ES-I3 (cell line): Measurements from ENCODE around the gene GTPBP6.
A peak's percentile ranks its signal among the peaks of the same experiment; 100 is the strongest.

Source experiments
- H3K36me3 ChIP-seq: 2 replicates; pipeline ENCODE4 v1.6.1; 2013; ENCODE audit warnings: mild to moderate bottlenecking, low read length, control low read depth, moderate library complexity; ENCODE audit not compliant: insufficient read depth
- H3K4me1 ChIP-seq: 2 replicates; pipeline ENCODE4 v1.6.1; 2013; ENCODE audit warnings: mild to moderate bottlenecking, control low read depth, low read length; ENCODE audit not compliant: insufficient read depth
- H3K9ac ChIP-seq: 2 replicates; pipeline ENCODE4 v1.6.1; 2013; ENCODE audit warnings: low read depth, mild to moderate bottlenecking, low read length, moderate library complexity
- H3K9me3 ChIP-seq: 2 replicates; pipeline ENCODE4 v1.6.1; 2013; ENCODE audit warnings: mild to moderate bottlenecking, low read length, moderate library complexity; ENCODE audit not compliant: control insufficient read depth, insufficient read depth

Gene GTPBP6, protein sequence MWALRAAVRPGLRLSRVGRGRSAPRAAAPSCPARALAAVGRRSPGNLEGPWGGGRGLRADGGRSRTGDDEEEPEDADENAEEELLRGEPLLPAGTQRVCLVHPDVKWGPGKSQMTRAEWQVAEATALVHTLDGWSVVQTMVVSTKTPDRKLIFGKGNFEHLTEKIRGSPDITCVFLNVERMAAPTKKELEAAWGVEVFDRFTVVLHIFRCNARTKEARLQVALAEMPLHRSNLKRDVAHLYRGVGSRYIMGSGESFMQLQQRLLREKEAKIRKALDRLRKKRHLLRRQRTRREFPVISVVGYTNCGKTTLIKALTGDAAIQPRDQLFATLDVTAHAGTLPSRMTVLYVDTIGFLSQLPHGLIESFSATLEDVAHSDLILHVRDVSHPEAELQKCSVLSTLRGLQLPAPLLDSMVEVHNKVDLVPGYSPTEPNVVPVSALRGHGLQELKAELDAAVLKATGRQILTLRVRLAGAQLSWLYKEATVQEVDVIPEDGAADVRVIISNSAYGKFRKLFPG

DNA sequence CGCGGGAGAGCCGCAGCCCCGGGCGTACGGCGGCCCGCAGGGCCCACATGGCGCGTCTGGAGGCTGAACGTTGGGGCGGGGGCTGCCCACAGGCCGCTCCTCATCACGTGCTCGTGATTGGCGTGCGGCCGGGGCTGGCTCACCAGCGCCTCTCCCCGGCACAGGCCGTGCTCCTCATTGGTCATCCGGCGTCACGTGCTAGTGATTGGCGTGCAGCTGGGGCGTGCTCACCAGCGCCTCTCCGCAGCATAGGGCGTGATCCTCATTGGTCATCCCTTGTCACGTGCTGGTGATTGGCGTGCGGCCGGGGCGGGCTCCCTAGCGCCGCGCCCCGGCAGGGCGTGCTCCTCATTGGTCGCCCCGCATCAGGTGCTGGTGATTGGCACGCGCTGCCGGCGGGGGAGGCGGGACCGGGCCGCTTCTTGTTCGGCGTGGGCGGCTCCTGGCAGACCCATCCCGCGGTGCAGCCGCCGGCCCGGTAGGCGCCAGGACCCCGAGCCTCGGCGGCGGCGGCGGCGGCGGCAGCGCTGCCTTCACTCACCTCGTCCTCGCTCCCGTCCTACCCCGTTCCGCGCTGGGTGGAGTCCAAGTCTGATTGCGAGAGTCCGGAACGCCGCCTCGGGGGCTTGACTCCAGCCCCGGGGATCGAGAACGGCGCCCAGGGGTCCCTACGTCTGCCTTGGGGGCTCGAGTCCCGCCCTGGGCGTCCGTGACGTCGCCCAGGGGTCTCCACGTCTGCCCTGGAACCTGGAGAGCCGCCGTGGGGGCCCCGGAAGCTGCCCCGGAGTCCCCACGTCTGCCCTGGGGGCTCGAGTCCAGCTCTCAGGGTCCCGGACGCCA is at the start of gene GTPBP6:
Gene GTPBP6 (minus strand): TSS at position 58 of the 840 bp plus-strand sequence. CDS start 9 bp downstream, at position 49.
- no peaks in the 10 kb centered on the region for H3K36me3 ChIP-seq
- no peaks in the 10 kb centered on the region; the same call in 1 of the 2 replicates for H3K4me1 ChIP-seq
- H3K9me3 ChIP-seq = no peaks in the 10 kb centered on the region
- H3K9ac ChIP-seq = peak within 1 kb of the TSS; percentile 93

DNA sequence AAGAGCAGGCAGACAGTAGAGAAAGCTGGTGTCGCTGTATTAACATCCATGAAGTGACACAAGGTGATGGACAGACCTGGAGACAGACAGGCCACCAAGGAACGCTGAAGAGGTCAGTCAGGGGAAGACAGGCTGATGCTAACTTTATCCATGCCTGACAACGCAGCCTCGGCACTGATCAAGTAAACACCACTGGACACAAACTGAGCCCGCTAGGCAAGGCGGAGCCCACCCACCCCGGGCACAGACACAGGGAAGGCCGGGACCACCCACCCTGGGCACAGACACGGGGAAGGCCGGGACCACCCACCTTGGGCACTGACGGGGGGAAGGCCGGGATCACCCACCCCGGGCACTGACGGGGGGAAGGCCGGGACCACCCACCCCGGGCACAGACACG is 49.3 kb upstream of the GTPBP6 start:
- Histone ChIP-seq H3K9me3 (no peaks in the 10 kb centered on the region), H3K36me3 (no peaks in the 10 kb centered on the region), H3K4me1 (peaks cover 10% of the 10 kb centered on the region), H3K9ac (no peak overlapping the region)

DNA sequence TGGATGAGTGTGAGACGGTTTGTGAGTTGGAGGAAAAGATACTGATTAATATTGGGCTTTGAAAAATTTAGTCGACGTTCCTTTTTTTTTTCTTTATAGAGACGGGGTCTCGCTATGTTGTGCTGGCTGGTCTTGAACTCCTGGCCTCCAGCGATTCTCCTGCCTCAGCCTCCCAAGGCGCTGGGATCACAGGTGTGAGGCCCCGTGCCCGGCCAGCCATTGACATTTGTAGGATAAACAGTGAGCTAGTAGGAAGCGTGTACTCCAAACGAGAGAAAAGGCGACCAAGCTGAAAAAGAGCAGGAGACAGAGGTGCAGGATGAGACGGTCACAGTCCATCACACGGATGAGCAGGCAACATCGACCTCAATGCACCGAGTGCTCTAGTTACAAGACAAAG is 48.8 kb upstream of the GTPBP6 start:
- Histone ChIP-seq H3K4me1 (peaks cover 10% of the 10 kb centered on the region), H3K9ac (no peak overlapping the region)

DNA sequence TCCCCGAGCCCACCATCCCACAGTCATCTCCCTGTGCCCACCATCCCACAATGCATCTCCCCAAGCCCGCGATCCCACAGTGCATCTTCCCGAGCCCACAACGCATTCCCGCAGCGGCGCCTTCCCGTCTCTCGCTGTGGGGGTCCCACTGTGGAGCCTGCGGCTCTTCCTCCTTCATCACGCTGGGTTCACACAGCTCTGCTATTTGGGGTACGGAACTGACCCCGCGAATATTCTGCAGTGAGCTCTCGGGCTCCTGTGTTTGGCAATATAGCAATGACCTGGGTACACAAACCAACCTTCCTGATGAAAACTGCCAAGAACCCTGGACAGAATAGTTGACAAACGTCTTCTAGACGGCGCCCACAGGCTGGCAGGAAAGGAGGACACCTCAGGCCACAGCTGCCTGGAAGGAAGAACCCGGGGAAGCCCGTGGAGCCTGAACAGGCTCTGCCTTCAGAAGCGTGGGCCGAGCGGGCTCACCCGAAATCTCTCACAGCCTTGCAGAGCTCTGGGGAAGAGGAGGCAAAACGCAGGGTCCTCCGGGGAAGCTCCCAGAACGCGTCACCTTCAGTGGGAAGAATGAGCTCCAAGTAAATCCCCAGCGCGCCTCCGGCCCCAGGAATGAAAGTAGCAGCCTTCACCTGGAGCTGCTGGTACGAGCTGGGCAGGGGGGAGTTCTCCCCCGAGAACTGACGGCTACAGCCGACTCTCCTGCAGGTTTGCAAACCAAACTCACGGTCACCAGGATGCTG is 45.2 kb upstream of the GTPBP6 start:
- Histone ChIP-seq H3K36me3 (peaks cover 4% of the 10 kb centered on the region), H3K9ac (no peak overlapping the region), H3K4me1 (no peaks in the 10 kb centered on the region), H3K9me3 (peaks cover 9% of the 10 kb centered on the region)

More for the DNA sequence above, 48.8 kb upstream of the GTPBP6 start:
- Histone ChIP-seq H3K9me3 (no peaks in the 10 kb centered on the region), H3K36me3 (no peaks in the 10 kb centered on the region)

DNA sequence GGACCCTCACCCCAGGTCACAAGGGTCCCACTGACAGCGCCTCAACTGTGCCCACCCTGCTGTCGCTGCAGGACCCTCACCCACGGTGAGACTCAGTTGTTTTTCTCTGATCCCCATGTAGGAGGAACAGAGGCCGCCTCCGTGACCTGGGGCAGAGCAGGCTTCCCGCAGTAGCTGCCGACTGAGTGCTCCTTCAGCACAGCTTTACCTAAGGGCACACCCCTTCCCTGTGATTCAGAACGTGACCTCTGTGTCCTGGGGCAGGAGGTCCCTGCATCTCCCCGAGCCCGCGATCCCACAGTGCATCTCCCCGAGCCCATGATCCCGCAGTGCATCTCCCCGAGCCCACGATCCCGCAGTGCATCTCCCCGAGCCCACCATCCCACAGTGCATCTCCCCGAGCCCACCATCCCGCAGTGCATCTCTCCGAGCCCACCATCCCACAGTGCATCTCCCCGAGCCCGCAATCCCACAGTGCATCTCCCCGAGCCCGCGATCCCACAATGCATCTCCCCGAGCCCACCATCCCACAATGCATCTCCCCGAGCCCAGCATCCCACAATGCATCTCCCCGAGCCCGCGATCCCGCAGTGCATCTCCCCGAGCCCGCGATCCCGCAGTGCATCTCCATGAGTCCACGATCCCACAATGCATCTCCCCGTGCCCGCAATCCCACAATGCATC is 44.5 kb upstream of the GTPBP6 start:
- H3K36me3 ChIP-seq = peaks cover 4% of the 10 kb centered on the region
- no peak overlapping the region for H3K9ac ChIP-seq
- no peaks in the 10 kb centered on the region; the same call in 1 of the 2 replicates for H3K4me1 ChIP-seq
- H3K9me3 ChIP-seq = peaks cover 9% of the 10 kb centered on the region

DNA sequence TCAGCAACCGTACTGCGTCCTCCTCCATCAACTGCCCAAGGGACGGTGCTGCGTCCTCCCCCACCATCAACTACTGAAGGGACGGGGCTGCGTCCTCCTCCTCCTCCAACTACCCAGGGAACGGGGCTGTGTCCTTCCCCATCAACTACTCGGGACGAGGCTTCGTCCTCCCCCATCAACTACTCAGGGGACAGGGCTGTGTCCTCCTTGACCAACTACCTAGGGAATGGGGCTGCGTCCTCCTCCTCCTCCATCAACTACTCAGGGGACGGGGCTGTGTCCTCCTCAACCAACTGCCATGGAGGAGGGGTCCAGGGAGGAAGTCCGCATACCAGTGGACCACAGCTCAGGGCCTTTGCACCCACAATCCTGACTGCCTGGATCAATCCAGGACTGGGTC is 43.8 kb upstream of the GTPBP6 start:
- Histone ChIP-seq H3K36me3 (peaks cover 4% of the 10 kb centered on the region), H3K9me3 (peaks cover 9% of the 10 kb centered on the region)

DNA sequence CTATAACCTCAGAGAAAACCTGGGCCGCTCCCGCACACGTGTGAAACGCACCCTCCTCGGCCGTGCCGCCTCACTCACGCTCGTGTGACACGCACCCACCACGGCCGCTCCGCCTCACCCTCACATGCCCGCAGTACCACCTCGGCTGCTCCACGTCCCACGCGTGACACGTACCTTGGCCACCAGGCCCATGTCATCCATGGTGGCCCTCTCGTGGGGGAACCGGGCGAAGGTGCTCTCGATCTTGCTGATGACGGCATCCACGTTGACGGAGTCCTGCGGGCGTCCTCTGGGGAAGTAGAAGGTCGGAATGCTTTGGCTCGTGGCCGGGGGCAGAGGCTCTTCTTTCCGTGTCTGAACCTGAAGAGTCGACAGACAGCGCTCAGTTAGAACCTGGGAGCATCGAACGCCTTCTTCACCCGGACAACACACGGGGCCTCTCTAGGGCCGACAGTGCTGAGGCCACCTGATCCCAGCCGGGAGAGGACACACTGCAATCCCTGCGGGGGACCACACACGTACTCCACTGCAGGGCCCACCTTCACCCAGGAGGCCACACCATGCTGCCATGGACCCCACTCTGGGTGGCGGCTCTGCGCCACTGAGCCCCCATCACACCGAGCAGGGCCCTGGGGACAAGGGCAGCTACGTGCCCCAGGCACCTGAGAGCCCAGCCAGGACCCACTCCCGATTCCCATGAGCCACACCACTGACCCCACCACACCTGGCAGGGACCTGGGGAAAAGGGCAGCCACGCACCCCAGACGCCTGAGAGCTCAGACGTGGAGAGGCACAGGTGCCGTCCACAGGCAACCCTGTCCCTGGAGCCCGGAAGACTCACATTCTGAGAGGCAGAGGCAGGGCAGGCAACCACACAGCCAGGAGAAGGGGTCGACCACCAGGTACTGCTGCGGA is 42.9 kb upstream of the GTPBP6 start:
- no peaks in the 10 kb centered on the region; the same call in 1 of the 2 replicates for H3K4me1 ChIP-seq
- H3K9me3 ChIP-seq = peaks cover 9% of the 10 kb centered on the region
- no peak overlapping the region for H3K9ac ChIP-seq
- peaks cover 4% of the 10 kb centered on the region for H3K36me3 ChIP-seq

More for the DNA sequence above, 43.8 kb upstream of the GTPBP6 start:
- H3K4me1 ChIP-seq = no peaks in the 10 kb centered on the region; the same call in 1 of the 2 replicates
- no peak overlapping the region for H3K9ac ChIP-seq

DNA sequence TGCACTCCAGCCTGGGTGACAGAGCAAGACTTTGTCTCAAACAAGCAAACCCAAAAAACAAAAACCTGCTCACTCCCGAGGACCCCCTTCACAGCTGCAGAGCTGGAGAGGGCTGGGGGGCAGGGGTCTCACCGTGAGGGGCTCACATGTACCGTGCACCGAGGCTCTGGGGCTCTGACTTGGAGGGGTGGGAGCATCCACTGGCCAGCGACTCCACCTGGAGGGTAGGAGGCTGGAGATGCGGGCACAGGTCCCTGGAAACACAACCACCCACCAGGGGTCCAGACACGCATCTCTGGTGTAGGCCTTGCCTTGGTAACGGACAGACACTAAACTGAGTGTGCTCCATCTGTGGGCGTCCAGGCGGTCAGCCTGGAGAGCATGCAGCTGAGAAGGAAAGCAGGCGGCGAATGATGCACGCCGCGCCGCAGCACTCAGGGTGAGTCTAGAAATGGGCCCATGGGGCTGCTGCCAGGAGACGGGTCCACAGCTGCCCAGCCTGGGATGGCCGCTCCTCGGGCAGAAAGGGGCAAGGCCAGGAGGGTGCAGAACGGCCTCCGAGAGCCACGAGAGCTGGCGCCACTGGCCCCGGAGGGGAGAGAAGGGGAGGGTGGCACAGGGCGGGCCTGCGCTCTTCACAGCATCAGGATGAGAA is 42.0 kb upstream of the GTPBP6 start:
- Histone ChIP-seq H3K4me1 (no peaks in the 10 kb centered on the region; the same call in 1 of the 2 replicates), H3K9me3 (peaks cover 9% of the 10 kb centered on the region), H3K36me3 (peaks cover 6% of the 10 kb centered on the region), H3K9ac (no peak overlapping the region)

DNA sequence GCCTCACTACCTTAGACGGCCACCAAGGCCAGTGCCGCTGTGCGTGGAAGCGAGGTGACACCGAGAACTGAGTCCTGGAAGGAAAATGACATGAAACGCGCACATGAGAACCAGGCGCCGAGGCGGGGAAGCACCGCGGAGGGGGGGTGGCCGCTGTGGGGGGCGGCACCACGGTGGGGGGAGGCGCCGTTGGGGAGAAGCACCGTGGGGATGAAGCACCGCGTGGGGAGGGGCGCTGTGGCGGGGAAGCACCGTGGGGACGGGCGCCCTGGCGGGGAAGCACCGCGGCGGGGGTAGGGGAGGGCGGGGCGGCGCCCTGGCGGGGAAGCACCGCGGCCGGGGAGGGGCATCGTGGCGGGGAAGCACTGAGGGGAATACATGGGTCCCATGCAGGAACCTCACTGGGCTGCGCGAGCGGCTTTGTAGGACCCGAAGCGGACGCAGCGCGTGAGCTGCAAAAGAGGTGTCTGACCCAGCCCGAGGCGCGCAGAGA is 40.1 kb upstream of the GTPBP6 start:
- Histone ChIP-seq H3K9ac (no peak overlapping the region), H3K36me3 (peaks cover 6% of the 10 kb centered on the region), H3K9me3 (peaks cover 9% of the 10 kb centered on the region), H3K4me1 (no peaks in the 10 kb centered on the region; the same call in 1 of the 2 replicates)

DNA sequence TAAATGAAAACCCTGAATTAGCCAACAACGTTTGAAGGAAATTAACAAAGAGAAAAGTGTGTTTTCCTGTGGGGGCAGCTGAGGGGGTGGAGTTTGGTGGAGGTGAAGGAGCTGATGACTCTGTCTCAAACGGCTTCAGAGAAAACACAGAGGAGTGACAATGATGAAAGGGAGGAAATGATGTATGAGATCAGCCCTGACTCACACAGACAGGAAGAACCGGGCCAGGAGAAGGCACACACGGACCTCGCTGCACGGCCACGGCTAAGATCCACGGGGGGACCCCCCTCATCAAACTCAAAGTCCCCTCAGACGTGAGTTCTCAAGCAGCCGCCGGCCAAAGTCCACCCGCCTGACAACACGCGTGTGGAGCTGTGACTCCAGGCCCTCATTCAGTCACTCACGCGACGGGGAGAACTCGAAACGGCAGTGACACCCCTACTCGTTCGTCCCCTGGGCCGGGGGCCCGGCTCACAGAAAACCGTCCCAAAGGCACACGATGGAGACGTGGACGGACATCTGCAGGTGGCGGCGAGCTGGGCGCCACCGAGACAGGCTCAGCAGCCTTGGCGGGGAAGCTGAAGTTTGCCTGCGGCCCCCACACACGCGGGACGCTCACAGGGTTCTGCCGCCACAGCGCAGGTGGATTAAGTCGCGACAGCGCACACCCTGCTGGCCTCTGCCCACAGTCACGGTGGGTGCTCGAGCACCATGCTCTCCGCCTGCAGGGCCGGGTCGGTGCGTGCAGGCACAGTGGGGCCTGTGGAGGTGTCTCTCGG is 39.3 kb upstream of the GTPBP6 start:
- Histone ChIP-seq H3K36me3 (peaks cover 6% of the 10 kb centered on the region), H3K9me3 (peaks cover 9% of the 10 kb centered on the region), H3K9ac (no peak overlapping the region), H3K4me1 (no peaks in the 10 kb centered on the region; the same call in 1 of the 2 replicates)

DNA sequence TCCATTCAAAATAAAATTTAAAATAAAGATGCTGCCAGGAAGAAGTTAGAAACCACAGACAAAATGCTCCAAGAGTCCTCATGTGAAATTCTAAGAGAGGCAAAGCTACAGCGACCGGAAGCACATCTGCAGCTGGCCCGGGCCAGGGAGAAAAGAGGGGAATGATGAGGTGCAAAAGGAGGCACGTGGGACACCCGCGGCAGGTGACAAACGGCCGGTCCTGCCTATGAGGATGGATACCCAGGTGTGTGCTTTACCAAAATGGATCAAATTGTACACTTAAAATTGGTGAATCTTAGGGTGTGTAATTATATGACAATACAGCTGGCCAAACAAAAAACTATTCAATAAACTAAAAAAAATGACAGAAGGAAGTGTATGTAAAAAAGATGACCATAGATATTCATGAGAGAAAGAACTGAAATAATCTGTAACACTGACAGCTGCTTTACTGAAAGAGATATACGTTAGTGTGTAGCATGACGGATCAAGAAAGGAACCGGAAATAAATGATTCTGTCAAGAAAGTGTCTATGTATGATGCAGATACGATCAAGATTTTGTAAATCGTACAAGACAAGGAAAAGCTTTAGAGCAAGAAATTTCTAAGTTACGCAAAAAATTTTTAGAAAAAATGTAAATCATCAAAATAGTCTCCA is 38.6 kb upstream of the GTPBP6 start:
- H3K9me3 ChIP-seq = peaks cover 9% of the 10 kb centered on the region
- no peak overlapping the region for H3K9ac ChIP-seq
- no peaks in the 10 kb centered on the region; the same call in 1 of the 2 replicates for H3K4me1 ChIP-seq
- H3K36me3 ChIP-seq = peaks cover 6% of the 10 kb centered on the region
